NCI-H446 (cell line): ENCODE results near the gene TCERG1L.

ENCODE experiments used
- DNase-seq, 2 experiments: peaks; one replicate each; lab custom pipeline; 2025; lab: John Stamatoyannopoulos, UW

The TCERG1L gene

DNA sequence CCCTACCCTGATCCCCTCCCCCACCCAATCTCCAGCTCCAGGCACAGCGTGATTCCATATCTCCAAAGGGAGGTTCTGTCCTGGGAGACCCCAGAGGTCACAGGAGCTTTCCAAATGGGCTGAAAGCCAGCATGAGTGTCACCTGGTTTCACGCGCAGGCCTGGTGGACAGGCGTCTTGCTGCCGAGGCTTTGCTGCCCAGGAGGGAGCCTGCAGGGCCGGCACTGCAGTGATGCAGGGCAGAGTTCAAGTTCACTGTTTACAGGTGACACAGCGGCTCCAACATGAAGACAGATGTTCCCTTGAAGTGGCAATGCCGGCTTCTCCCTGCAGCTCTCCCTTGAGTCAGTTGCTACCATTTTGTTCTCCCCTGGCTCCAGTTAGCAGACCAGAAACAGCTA is 104.3 kb downstream of the TCERG1L start:
- DNase-seq, result no peak

DNA sequence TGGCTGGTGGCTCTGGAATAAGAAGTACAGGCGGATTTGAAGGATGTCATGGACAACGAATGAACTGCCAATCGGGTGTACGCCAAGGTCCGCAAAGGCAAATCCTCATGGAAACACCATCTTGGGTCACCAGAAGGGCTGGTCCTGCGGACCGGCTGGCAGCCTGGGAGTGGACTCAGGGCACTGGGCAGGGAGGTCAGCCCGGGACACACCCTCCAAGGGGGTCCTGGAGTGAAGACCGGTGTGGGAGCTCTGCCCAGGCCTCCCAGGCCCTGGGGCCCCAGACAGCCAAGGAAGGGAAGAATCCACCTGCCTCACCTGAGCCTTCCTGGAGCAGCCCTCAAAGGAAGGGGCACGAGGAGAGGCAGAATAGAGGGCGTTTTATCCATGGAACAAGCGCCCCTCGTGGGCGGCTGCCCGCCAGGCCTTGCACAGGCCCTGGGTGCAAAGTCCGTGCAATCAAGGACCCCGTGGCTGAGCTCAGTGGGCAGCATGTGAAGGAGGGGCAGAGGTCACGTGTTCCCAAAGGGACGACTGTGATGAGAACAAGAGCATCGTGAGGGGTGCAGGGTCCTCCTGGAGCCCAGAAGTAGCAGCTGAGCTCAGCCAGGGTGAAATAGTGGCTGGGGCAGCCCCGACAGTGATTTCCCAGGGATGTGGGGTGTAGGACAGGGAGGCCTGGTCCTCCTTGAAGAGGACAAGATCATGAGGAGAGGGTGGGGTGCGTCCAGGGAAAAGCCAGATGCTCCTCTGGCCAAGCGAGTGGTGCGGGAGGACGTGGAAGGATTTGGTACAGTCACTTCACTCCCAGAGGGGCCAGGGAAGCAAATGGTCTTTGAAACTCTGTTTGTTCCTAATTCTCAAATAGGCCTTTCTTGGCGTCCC is 105.2 kb downstream of the TCERG1L start:
- no peak for DNase-seq

DNA sequence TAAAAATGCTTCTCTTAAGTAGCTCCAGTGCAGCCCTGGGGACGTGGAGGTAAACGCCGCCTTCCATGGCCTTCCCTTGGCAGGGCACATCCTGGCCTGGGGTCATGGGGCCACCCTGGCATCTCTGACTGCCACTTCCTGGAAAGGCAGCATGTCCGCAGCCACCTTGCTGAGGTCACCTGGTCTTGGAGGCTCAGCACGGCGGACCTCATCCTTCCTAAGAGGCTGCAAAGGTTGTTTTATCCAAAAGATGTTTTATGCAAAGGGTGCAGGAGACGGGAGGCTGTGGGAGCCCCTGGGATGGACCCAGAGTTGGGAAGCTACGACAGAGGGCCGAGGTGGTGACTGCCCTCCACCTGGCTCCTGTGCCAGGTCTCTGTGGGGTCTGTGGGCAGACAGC is 106.0 kb downstream of the TCERG1L start:
- DNase-seq, result no peak

DNA sequence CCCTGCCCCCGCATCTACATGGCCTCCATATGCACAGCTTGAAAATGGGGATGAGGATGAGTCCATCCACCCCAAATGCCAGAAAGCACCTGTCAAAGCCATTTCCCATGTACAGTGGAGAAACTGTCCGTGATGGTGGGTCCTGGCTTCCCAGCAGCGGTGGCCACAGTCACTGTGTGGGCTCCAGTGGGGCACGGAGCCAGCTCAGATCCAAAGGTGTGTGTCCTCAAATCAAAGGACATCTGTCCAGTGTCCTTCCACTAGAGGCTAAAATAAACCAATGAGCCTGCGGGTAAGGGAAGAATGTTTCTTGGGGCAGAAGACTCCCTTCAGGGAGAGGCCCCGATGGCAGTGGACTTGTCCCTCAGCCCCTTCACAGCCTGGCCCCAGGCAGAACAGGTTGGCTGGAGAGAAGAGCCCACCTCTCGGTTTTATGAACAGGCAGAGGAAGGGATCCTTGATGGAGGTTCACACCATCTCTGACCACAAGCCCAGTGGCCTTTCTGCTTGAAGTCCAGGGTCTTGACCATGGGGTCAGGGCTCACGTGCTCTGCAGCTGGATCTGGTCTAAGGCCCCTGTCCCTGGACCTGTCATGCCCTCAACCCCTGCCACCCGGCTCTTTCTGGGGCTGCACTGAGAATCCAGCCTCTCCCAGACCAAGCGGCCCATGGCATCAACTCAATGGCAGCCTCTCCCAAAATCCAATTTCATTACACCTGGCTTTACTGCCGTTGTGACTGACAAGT is 106.9 kb downstream of the TCERG1L start:
- no peak for DNase-seq

DNA sequence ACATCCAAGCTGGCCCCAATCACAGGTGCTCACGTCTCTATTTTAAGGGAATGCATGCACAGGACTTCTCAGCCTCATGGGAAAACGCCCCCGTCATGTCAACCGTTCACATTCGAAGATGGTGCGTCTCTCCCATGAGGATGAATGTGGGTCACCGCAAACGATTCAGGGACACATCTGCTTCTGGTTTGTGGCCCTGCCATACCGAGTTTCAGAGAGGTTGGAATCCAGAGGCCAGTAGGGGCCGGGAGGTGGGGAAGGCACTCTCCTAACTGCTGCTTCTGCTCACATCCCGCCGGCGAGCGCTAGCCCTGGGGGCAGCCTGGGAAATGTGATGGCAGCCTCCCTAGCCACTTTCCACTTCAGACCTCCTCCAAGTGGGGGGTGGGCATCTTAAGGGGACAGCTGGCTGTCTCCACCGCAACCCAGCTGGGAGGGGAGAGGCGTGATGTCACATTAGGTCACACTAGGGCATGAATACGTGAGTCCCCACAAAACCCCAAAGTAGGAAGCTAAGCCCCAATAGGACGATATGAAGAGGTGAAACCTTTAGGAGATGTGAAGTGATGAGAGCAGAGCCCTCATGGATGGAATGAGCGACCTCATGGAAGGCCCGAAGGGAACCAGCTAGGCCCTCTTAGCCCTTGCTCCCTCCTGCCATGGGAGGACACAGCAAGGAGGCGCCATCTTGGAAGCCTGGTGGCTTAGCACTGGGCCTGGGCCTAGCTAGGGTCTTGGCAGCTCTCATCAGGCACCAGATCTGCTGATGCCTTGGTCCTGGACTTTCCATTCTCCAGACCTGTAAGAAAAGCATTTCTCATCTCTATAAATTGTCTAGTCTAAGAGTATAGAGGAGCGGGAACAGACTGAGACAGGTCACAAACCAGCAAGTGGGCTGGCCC is 107.8 kb downstream of the TCERG1L start:
- no peak for DNase-seq

DNA sequence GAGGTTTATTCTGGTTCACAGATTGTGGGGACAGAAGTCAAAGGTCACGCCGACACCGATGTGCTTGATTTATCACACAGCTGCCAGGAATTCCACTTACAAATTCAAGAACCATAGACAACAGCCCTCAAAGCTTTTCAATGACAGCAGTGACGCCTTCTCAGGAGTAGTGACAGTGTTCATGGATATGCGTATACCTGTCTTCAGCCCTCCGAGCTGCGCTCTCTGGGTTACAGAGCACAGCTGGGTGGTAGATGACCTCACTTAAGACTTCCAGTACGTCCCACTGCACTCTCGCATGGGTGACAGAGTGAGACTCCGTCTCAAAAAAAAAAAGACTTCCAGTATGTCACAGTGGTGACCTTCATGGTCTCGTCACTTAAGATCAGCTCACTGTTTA is 108.5 kb downstream of the TCERG1L start:
- DNase-seq, result no peak

DNA sequence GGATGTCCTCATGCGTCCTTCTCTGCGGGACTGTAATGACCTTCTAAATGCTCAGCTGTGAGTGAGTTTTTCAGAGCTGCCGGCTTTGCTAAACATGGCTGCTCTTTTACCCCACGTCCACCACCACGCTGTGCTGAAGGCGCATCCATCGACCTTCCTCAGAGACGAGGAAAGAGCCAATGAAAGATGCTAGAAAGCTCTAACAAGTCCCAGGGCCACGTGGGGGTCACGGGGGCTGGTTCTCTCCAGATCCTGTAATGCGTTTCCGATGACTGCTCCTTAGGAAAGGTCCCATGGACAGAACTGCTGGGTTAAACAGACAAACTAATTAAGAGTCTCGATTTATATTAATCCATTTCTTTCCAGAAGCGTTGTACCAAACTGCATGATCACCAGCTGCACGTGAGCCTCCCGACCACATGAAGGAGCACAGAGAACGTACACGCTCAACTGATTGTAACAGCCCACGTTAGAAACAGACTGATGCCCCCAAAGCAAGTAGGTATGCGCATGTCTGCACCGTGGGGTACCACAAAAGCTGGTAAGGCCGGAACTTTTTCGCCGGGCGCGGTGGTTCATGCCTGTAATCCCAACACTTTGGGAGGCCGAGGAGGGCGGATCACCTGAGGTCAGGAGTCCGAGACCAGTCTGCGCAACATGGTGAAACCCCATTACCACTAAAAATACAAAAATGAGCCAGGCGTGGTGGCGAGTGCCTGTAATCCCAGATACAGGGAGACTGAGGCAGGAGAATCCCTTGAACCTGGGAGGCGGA is 109.6 kb downstream of the TCERG1L start:
- no peak for DNase-seq

DNA sequence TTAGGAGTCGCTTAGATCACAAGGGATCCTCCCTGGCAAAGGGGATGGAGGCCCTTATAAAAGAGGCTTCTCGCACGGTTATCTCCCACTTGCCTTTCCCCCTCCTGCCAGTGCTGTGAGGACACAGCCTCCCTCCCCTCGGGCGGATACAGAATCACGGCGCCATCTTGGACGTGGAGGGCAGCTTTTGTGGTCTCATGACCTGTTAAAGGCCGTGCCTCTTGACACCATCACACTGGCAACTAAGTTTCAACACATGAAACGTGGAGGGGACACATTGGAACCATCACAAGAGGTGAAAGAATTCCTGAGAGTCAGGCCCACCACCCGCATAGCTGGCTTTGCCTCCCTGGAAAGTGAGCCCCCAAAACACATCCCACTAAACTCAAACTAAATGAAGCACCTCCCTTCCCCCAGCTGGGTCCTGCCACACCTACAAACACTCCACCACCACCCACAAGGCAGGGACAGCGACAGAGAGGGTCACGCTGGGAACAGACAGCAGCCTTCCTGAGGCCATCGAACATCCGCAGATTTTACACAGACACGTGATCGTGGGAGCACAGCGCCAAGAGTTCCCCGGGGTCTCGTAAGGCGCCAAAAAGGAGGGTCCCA is 110.6 kb downstream of the TCERG1L start:
- no peak for DNase-seq

DNA sequence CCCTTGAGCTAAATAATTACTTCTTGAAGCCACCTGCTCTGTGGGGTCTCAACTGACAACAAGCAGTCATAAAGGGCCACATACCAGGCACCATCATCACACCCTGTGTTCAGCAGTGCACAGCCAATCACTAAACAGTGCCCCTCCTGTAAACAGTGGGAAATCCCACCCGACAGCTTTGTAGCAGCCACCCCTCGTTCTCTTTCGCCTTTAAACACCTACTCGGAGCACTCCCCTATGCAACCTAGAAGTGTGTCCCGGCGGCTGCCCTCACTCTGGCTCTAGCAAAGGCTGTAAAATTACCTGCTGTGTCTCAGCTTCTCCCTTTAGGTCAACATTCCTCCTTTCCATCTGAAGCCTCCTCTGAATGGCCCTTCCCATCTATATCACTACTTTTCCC is 111.9 kb downstream of the TCERG1L start:
- DNase-seq, result no peak

DNA sequence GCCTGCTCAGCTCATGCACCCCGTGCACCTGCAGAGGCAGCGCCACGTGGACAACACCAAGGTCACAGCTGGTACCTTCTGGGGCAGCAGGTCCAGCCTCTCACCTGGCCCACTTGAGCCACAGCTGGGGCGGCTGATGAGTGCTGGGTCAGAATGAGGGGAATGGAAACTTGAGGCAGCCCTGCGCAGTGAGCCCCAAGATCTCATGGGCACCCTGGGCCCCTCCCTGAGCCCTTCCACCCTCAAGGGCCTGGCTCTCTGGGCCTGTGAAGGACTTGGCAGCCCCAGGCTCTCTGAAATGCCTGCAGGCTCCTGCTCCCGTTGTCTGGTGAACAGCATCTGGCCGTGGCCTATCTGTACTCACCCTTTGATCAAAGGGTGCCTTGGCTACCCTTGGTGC is 112.7 kb downstream of the TCERG1L start:
- no peak for DNase-seq

DNA sequence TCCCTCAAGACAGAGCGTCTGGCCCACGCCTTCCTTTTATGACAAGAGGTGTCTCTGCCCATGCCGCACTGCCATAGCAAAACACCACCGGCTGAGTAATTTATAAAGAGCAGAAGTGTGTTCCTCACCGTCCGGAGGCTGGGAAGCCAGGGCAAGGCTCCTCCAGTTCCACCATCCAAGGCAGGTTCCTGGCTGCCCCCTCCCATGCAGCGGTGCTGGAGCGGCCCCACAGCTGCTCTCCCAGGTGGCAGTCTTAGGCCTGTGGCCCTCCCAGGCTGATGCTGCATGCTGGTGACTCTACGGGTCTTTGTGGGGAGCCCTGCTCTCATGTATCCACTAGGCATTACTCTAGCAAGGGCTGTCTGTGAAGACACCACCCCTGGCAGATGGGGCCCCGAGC is 113.1 kb downstream of the TCERG1L start:
- no peak for DNase-seq

DNA sequence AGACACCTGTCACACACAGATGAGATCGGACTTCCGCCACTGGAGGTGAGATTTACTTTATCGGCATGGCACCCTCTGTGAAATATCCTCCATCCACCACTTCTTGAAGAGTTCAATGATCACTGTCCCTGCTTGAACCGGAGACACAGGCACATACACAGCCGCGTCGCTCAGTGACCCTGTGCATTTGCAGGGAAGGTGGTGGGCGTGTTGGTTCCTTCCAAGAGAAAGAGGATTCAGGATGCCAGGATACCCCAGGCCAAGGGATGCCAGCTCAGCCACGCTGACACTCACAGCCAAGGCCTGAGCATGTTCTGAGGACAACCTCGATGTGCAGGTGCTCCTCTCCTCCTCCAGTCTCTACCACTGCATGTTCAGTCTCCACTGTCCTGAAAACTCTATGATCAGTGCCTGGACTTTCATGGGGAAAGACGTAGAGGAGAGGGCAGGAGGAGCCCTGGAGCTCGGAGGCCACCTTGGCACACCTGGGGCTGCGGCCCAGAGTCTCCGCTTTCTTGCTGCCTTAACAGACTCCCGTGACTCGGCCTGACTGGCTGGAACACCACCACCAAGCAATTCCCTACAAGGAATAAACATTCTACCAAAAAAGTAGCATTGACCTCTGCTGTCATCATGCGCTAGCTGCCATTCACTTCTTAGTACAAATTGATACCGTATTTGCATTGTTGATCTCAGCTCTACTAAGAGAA is 115.2 kb downstream of the TCERG1L start:
- no peak for DNase-seq

DNA sequence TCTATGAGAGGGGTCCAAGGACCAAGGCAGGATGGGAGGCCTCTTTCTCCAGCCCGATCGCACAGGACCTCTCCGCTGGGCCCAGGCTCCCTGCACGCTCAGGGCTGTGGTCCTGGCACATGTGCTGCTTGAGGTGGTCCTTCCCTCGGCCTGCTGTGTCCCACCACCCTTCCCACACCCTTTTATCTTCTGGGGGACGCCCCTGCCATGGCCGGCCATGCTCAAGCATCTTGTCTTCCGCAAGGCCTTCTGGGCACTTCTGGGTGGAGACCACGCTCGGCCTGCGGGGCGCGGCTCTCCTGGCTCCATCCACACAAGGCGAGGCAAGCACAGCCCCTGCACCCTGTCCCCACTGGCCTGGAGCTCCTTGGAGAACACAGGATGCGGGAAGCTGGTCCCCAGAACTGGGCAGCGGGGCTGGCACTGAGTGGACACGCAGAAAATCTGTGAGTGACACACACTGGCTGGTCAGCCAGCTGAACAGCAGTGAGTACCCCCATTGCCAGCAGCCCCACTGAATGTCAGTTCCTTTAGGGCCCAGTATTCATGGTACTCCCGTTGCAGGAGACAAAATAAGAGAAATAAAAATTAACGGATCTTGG is 115.9 kb downstream of the TCERG1L start:
- no peak for DNase-seq

DNA sequence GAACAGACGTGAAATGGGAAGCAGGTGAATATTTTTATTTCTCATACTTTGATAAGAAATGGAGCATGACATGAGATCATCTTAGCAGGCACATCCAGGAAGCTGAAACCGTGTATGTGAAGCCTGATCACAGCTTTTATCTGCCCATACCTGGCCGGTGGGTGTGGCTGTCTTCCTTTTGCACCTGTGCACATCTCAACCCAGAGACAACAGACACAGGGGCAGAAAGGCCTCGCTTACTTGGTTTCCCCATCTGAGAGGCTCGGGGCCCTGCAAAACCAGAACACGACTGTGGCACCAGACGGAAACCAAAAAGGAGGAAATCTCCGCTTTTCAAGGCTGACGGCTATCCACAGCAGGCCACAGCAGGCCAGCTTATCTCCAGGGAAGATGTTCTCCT is 116.4 kb downstream of the TCERG1L start:
- DNase-seq, result no peak

DNA sequence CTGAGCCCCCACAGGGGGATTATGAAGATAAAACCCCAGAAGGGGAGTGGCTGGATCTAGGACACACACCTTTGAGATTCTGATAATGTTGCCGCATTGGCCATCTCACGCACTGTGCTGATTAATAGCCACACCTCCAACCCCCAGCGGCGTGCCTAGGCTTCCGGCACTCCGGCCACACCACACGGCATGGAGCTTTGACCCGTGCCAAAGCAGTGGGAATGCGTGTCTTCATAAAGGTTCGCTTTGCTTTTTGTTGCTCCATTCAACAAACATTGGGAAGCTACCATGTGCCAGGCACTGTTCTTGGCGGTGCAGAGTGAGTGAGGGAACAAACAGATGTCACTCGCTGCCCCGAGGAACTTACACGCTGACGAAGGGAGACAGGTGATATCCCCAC is 117.6 kb downstream of the TCERG1L start:
- no peak for DNase-seq

DNA sequence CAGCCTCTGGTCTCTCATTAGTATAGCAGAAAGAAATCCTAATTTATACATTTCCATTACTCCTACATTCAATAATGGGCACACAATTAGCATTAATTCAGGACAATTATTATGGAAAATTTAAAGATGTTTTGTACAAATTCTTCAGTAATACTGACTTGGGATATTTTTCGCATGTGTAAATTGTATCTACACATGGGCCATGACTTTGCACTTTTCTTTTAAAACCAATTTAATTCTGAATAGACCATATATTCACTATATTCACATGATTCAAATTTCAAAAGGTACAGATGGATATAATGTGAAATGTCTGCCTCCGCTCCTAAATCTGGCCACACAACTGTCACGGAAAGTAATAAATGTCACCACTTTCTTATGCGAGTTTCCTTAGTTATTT is 123.0 kb downstream of the TCERG1L start:
- no peak for DNase-seq

DNA sequence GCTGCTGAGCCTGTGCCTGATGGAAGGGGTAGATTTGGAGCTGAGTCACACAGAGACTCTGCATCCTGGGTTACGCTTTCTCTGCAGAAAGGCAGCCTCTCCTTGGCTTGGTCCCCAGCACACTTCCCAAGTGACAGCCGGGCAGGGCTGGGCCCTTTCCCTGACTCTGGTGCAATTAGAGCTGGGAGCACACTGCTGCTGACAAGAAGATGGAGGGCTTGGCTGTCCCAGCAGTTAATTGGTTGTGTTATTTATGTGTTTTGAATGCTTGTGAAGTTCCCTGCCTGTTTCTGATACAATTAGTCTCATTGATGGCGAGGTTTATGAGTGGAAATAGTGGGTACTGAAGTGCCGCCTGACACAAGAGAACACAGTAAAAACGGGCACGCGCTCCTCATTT is 123.6 kb downstream of the TCERG1L start:
- no peak for DNase-seq

DNA sequence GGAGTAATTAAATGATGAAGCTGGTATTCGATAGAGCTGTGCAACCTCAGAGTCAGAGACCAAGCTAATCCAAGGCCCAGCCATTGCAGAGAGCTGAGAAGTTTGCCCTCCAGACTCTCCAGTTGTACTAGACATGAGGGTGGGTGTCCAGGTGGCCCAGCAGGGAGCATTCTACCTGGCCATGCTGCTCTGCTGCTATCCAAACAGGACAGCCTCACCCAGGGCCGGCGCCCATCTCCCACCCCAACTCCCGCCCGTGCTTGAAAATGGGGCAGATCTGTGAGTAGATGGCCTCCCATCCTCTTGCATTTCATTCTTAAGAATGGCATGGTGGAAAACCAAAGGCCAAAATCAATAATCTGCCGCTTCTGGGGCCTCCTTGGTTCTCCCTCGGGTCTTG is 124.2 kb downstream of the TCERG1L start:
- no peak for DNase-seq

DNA sequence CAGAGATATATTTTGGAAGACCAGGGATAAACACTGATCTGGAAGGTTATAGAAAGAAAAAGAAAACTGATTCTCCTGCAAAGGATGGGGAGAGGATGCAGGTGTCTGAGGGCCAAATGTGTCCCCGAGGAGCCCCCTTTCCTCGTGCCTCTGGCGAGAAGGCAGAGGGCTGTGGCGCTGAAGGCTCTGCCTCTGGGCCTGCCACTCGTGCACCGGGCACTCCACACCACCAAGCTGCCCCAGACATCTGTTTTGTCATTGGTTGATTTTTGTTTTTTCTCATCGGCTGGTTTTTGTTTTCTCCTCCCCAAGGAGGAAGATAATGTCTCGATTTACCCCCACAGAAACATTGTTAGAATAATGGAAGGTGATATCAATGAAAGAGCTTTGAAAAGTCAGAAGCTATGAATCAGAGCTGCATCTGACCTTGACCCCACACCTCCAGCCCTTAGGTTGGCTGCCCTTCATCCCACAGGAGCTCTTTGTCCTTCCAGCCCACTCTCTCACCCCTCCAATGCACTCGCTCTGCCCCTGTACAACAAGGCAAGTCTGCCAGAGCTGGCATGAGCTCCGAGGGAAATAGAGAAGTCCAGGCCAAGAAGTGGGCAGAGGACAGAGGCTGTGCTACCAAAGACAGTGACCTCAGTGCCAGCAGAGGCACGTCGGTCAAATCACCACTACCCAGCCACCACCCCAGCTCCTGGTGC is 124.8 kb downstream of the TCERG1L start:
- no peak for DNase-seq
